Omental fat pad (tissue), 4 donors: ENCODE data around the gene KMT2B. TPM values are rescaled to one million over a fixed set of nuclear protein-coding genes. Genes with fewer than 3 reads are reported as not detected.

Experiments
- ATAC-seq: fragments of 150-250 bp; one replicate; pipeline ENCODE4 v1.9.1; 2016; ENCODE audit warnings: mild to moderate bottlenecking, moderate library complexity; ENCODE audit not compliant: low FRiP score
- DNase-seq: peaks from one replicate; pipeline ENCODE4 v3.0.0-alpha.2; 2019; ENCODE audit warnings: low spot score
- CTCF ChIP-seq, 3 donors: fragments of 450-650 bp; IDR thresholded peaks; one replicate each; pipeline ENCODE4 v1.5.1; 2016 to 2017; ENCODE audit warnings: antibody characterized with exemption in 3 of 3, mild to moderate bottlenecking in 3 of 3, moderate library complexity in 2 of 3
- total RNA-seq, 4 donors: library from RNA; depleted of rRNA; stranded (reverse); fragments of >200 nt; gene quantifications; one replicate each; pipeline ENCODE4 v1.1.0, GENCODE V29; 2016

The KMT2B gene
- total RNA-seq, 4 donors from 2014 or later = 11.5 to 28.7 (median 19.8) TPM

DNA sequence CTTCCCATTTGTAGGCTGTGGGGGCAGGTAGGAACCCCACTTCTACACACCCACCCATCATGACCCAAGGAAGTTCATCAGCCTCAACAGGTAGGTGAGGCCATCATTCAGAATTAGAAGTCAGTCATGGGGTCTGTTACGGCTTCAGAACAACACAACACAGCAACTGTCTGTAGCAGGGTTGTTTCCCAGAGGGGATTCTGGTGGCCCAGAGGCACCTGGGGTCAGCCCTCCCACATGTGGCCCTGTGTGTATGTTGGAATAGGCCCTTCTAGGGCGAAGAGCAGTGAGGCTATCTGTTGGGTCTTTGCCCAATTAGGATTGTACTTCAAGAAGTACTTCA lies 21.1 kb downstream of the KMT2B start:
- no peak for TF ChIP-seq CTCF (IDR thresholded peaks at IDR 0.05)
- DNase-seq (no peak), ATAC-seq (no peak)

- ATAC-seq (no peak), DNase-seq (no peak)
- TF ChIP-seq CTCF (IDR thresholded peaks at IDR 0.05) = no peak
Observed at GRCh38 chr19:35739275-35740107, 21.7 kb downstream of the KMT2B start.

DNA sequence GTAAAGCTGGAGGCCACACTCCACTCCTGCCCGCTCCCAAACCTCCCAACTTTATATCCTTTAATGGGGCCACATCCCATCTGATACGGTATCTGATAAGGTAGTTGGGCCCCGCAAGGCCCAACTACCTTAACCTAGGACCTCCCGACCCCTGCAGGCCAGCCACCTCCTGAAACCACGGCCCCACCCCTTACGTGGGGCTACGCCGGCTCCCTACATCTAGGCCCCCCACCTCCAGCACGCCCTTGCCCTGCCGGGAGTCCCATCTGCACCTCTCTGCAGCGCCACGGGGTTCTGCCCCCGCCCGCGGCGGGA lies 22.3 kb downstream of the KMT2B start:
- ATAC-seq (no peak), DNase-seq (no peak)
- no peak for TF ChIP-seq CTCF (IDR thresholded peaks at IDR 0.05)

GRCh38 chr19:35740423-35741202 lies 22.8 kb downstream of the KMT2B start:
- ATAC-seq (peak; percentile 92), DNase-seq (peak; percentile 93)
- TF ChIP-seq CTCF (IDR thresholded peaks at IDR 0.05) = no peak

- no peak for DNase-seq
- ATAC-seq = no peak
- no peak for TF ChIP-seq CTCF (IDR thresholded peaks at IDR 0.05)
Observed at GRCh38 chr19:35741203-35741515, 23.4 kb downstream of the KMT2B start.

DNA sequence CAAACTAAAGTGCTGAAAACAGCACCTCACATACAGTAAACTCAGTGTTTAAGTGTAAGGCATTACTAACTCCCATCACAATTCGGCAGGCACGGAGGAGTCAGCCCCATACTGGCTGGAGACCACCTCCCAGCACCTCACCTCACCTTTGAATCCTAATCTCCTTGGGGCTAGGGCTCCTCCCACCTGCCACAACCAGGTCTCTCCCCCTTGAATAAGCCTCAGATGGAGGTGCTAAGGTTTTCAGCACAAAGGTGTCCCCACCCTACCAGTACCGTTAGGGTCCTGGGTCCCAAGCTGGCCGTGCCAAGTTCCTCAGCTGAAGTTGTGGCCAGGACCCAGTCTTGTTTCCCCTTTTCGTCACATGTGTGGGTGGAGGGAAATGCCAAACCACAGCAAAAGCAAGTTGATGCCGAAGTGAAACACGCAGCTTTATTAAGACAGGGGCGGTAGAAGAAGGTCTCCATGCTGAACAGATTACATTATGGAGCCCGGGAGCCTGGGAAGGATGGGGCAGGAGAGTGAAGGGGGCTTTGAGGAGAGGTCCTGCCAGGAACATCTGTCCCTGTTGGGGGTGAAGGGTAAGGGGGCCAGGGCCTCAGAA lies 24.4 kb downstream of the KMT2B start, which contains the start of gene IGFLR1:
IGFLR1 (minus strand) TSS at position 332 of the 604 bp plus-strand sequence. CDS start 1,272 bp downstream, outside the sequence.
- no peak for ATAC-seq

More for the DNA sequence above, 24.4 kb downstream of the KMT2B start, which contains the start of gene IGFLR1:
- no peak for DNase-seq
- TF ChIP-seq CTCF (IDR thresholded peaks at IDR 0.05) = no peak
